GM21528 (cell line): ENCODE measurements around the gene CRYBG2.
A peak's percentile ranks its signal among the peaks of the same experiment; 100 is the strongest.
"Not testable (repeated sequence)": the region's sequence is repeated elsewhere in the genome, so short reads cannot be mapped to it uniquely, and the experiment has no call there.

Experiments used
- ATAC-seq: cut with Tn5 transposase; IDR thresholded peaks from one replicate; pipeline ENCODE4 v1.9.1; 2021; ENCODE audit warnings: mild to moderate bottlenecking, moderate library complexity; ENCODE audit not compliant: unreplicated experiment, low FRiP score

Gene CRYBG2, protein sequence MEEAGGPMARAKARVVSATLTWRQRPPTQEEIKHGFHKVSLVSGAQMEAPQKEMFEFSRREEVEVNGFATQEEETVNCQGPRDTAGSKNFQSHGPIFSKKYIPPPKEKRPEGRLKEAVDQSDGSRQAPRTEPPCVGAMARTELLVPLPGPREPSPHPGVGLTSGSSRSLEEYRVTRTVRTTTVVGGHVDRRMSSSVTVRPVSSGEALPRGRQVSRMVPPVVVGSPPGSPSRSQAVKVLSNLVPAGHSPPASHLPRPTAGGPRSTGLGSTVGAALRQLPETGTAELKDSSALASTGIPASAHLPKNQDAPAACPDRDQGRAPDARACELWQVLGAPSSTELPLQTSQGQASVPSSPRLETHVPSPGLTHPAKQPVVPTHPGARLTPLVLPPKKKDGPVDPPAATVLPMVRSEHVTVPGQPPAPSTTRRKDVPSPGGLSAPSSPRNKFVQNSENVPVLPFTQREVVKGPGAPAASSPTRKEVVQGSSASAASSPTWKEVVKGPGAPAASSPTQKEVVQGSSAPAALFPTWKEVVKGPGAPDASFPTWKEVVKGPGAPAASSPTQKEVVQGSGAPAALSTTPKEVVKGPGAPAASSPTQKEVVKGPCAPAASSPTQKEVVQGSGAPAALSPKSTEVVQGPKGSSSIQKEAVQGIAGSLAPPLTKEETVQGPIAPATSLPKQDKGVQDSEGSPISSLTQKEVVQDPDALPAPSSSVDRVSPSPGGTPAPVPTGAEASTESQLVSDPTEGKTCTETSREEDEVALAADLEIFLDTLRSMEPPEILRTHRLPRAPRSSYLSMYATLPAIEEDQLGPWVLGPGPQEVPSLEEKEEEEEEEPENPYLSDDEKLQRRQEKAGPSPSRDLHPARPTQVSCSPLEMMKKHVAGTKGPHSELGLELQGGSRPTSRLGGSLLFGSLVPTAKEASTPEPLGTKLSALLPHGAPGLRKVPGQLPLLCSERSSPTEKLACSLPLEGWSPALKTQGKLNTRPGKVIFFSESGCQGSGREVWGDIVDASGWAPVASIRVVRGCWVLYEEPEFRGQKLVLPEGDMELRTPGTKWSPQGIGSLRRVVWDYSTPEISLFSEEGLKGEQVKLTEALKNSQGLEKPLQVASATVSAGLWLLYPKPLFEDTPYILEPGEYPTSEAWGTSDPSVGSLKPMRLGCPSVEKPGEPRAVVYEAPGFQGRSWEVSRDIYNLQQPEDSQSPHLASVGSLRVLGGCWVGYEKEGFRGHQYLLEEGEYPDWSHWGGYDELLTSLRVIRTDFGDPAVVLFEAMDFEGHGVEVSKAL (N-terminal part only)

DNA sequence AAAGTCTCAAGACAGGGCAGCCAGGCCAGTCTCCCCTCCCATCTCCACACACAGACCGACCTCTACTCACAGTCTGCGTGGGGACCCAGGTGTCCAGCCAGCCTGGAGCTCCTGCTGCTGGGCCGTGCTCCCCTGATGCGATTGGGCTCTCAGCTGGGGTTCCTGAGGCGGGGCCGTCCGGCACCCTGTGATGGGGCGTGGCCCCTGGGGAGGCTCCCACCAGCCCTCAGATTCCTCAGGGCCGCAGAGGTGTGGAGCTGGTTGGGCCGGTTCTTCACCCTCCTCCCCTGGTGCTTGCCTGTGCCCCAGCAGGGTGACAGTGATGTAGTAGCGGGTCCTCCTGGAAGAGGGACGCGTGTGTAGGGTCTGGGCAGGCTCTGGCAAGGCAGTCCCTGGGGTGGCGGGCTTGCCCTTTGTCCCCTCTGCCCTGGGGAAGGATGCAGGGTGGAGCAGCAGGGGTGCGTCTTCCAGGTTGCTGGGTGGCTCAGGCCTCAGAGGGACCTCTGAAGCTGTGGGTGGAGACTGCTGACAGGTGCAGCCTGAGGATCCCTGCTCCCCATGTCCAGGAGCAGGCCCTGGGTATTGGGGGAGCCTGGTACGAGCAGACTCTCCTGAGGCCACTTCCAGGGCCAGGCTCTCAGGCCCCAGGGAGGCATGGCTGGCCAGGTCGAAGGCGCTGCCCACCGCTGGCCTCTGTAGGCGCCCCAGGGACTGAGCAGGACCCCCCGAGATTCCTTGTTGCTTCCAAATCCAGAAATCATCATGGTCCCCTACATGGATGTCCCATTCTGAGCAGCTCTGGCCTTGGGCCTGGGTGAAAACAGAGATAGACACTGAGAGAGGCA lies at the start of gene CRYBG2:
CRYBG2 (minus strand) TSS at position 155 of the 845 bp plus-strand sequence. CDS start 7,473 bp downstream, outside the sequence.
- ATAC-seq = no peak

DNA sequence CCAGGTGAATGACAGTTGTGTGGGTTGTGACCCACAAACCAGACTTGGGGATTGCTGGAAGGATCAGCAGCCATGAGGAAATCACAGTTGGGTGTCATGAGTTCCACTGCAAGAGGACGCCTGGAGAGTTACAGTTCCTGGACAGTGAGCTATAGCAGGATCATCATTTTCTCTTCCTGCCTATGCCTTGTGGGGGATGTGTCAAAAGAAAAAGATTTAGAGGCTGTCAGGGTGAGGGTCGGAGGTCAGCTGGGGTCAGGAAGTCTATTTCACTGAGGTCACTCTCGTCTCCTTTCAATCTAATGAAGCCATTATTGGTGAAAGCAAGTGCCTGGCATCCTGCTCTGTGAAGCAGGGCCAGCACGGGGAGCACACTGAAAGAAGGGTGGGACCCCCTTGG lies 49.7 kb upstream of the CRYBG2 start:
- no peak for ATAC-seq

DNA sequence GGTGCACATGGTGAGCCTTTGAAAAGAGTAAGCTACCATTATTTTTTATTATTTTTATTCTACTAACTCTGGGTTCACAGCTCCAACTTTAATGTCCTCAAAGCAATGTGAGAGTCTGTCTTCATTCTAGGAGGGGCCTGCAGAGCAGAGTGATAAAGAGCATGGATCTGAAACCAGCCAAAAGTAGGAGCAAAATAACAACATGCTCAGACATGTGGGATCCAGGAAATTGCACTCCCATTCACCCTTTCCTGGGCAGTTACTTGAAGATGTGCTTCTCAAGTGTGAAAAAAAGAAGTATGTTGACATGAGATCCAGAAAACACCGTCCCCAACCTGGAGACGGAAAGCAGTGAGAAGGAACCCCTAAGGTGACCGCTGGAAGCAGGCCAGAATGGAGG lies 48.0 kb upstream of the CRYBG2 start:
- ATAC-seq = no peak

DNA sequence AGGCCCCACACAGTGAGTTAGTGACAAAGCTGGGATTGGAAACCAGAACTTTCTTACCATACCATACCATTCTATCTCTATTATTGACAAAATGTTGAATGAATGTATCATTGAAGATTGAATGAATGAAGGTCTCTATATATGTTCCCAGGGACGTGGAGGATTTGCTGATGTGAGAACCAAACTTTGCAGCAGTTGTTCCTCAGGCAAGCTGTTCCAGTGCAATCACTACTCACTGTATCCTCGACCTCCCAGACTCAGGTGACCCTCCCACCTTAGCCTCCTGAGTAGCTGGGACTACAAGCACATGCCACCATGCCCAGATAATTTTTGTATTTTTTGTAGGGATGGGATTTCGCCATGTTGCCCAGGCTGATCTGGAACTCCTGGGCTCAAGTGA lies 45.1 kb upstream of the CRYBG2 start:
- no peak for ATAC-seq

DNA sequence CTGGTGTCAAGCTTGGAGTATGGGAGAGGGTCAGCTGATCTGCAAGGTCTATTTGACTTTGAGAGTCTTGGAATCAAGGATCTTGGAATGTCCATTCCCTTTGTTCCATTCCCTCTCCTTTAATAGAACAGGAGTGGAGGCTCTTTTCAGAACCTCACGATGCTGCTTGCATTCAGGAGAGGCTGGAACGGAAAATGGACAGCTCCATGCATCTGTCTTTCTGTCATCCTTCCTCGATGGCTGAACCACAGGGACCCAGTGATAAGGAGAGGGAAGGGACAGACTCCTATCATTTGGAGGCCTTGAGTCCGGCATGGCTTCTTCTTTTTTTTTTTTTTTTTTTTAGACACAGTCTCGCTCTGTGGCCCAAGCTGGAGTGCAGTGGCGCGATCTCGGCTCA lies 41.8 kb upstream of the CRYBG2 start:
- ATAC-seq = no peak

DNA sequence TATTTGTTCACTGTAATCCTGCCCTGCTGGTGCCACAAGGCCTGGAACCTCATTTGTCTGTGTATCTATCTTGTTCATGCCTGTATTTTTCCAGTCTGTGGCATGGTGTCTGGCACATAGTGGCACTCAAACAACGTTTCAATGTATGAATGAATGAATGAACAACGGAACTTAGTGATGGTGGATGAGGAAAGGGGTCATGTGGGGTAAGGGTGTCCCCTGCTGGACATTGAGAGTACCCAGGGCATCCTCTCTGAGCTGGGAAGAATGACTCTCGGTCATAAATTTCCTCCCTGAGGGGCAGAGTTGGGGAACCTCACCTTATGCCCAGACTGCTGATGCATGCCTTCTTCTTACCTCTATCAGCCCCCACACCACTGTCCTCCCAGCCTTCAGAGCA lies 37.5 kb upstream of the CRYBG2 start:
- no peak for ATAC-seq

DNA sequence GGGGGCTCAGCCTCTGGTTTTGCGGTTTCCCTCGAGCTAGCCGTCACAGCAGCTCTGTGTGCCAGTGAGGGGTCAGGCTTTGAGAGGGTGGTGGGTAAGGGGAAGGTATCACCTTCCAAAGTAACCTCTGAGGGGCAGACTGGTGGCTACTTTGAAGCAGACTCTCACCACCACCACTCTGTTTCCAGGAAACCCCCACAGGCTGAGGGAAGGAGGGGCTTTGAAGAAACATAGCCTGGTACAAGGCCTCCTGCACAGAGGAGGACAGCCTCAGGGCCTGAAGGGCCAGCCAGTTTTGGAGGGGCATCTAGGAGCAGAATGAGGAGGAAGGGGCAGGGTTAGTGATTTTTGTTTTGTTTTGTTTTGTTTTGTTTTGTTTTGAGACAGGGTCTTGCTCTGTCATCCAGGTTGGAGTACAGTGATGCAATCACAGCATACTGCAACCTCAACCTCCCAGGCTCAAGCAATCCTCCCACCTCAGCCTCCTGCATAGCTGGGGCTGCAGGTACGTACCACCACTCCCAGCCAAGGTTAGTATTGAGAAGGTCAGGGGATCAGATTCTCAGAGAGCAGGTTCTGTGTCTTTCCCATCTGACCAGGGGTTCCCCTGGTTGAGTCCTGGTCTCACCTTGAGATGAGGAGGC lies 35.8 kb upstream of the CRYBG2 start:
- ATAC-seq = no peak

DNA sequence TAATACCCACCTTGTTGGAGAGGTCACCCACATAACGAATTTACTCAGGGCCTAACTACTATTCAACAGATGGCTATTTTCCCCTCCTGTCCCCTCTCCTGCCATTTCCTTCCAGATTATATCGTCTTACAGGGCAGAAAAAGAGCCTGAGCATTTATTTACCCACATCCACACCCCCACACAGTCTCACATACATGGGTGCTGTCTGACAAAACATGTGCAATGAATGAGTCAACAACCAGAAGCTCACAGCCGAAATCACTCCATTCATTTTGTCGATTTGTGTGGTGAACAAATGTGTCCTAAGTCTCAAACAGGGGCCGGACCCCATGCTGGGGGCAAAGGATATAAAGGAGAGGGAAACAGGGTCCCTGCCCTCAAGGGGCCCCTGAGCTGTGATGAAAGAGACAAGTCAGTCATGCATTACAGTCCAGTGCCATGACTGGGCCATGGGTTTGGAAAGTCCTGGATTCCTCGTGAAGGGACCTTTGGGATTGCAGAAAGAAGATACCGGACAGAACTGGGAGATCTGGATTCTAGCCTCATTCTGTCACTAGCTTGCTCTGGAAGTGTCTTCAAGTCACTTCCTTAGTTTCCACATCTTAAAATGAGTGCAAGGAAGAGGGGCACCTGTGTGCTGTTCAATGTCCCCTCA lies 35.0 kb upstream of the CRYBG2 start:
- no peak for ATAC-seq

DNA sequence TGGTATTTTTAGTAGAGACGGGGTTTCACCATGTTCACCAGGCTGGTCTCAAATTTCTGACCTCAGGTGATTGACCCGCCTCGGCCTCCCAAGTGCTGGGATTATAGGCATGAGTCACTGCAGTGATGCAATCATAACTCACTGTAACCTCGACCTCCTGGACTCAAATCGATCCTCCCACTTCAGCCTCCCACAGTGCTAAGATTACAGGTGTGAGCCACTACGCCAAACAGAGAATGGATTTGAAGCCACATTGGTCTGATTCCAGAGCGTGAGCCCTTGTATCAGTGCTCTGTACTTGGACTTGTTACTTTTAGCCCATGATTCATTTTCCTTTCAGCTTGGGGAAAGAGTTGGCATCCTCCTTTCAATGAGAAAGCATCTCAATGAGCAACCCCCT lies 33.5 kb upstream of the CRYBG2 start:
- ATAC-seq = no peak

DNA sequence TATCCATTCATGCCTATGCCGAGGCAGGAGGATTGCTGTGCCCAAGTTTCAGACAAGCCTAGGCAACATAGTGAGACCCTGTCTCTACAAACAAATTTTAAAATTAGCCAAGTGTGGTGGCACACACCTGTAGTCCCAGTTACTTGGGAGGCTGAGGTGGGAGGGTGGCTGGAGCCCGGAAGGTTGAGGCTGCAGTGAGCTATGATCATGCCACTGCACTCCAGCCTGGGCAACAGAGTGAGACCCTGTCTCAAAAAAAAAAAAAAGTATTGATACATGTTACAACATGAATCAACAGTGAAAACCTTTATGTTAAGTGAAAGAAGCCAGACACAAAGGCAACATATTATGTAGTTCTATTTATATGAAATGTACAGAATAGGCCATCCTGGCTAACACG lies 31.1 kb upstream of the CRYBG2 start:
- not testable (repeated sequence) for ATAC-seq

DNA sequence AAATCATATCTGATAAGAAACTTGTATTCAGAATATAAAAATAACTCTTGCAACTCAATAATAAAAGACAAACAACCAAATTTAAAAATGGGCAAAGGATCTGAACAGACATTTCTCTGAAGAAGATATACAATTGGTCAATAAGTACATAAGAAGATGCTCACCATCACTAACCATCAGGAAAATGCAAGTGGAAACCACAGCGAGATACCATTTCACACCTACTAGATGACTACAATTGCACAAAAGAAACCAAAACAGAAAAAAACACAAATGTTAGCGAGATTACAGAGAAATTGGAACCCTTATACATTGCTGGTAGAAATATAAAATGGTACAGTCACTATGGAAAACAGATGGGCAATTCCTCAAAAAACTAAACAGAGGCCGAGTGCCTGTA lies 30.1 kb upstream of the CRYBG2 start:
- no peak for ATAC-seq

DNA sequence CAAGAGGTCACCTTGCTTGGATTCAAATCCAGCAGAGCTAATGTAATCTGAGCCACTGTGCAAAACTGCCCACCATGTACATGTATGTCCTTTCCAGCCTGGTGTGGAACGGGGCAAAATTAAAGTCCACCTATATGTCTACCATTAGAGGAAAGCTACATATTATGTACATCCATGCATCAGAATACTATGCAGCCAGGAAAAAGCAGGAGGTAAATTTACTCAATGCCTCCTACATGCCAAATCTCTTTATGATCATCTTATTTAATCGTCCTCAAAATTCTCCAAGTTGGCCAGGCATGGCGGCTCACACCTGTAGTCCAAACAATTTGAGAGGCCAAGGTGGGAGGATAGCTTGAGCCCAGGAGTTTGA lies 24.9 kb upstream of the CRYBG2 start:
- ATAC-seq = no peak

DNA sequence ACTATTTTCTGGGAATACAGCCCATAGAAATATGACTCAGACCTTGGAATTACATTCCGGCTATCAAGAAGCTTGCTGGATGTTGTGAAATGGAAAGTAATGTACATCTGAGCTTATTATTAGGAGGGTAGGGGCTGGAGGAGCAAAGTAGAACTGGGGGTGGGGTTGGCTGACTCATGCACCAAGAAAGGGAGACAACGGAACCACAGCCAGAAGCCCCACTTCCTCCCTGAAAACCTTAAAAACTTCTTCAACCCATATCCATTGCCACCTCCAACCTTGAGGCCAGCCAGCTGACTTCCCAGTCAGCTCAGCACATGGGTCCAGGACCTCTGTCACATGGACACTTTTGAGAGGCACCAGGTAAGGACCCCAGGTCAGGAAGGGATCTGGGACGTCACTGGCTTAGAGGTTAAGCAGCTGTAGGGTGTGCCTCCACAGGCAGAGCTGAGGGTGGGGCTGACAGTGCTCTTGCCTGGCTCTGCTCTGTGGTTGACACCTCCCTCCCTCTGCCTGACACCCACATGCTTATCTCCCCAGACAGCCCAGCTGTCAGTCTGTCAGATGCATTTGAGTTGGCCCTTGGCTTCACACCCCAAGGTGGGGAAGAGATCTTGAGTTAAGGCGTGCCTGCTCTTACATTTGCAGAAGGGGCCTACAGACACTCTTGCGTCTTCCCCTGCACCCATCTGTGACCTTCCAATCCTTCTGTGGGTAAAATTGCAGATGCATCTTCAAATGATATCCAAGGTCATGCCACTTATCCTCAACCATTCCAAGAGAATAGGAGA lies 24.4 kb upstream of the CRYBG2 start:
- ATAC-seq = peak; percentile 78

DNA sequence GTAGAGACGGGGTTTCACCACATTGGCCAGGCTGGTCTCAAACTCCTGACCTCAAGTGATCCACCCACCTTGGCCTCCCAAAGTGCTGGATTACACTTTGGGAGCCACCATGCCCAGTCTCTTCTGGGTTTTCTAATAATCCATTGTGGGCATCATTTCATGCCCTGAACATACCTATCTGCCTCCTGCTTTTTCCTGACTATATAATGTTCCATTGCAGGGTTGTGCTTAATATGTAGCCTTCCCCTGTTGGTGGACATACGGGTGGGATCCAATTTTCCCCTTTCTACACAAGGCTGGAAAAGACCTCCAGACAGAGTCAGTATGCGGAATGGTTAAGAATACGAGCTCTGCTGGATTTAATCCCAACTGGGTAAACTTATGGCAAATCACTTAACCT lies 22.1 kb upstream of the CRYBG2 start:
- no peak for ATAC-seq

DNA sequence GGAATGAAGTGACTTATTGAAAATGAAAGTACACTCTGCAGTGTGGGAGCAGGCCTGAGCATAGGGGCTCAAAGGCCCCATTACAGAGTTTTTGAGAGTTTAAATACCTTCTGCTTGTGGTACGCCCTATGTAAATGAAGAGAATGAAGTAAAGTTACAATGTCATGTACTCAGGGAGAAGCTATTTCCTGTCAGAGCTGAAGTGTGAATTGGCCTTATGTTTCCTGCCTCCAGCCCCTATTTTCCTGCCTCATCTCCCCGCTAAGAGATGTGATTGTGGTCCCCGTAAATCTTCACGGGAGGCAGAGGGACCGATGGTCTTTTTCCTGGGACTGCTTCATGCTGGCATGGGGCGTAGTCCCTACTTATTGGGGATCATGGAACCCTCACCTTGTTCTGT lies 21.2 kb upstream of the CRYBG2 start:
- ATAC-seq = no peak

DNA sequence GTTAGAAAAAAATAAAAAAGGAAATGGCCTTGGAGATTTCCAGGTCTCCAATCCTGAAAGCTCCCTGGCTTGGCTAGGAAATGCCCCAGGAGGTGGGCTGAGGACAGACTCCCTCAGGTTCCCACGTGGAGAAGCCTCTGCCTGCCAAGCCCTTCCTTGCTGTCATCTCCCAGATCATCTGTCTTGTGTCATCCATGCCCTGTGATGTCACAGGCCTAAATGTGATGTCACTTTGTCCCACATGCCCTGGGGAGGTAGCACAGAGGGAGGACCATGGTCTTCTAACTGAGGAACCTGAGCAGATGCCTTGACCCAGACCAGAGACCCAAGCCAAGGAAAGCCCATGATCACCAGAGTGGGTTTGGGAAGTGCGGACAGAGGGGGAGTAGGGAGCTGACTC lies 20.4 kb upstream of the CRYBG2 start:
- not testable (repeated sequence) for ATAC-seq

DNA sequence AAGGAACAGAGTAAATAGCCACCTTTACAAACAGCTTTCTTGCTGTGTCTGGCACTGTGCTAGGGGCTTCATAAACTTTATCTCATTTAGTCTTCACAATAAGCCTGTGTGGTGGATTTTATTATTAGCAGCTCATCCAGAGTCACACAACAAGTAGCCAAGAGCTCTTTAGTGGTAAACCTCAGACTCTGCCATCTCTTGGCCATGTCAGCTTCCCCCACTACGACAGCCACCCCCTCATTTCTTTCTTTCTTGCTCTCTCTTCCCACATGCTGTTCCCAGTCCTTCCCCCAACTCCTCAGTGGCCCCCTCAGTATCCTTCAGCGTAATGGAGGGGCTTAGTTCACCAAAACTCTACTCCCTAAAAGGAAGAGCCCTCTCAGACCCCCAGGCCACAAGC lies 19.9 kb upstream of the CRYBG2 start:
- no peak for ATAC-seq

DNA sequence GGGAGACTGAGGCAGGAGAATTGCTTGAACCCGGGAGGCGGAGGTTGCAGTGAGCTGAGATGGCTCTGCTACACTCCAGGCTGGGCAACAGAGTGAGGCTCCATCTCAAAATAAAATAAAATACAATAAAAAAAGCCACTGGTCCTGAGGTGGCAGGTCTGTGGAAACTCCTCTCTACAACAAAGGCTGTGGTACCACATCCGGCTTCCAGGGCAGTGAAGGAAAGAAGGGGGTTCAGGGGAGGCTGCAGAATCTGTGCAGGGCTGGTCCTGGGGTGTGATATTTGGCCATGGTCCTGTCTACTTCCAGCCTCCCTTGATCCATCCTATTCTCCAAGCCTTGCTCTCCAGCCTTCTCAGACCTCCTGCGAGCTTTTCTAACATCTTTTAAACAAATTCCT lies 19.4 kb upstream of the CRYBG2 start:
- ATAC-seq = no peak
